ENCODE results near the gene GPRC5D. TPM values are rescaled to one million over a fixed set of nuclear protein-coding genes. Genes with fewer than 3 reads are reported as not detected.

Gene GPRC5D
- total RNA-seq, 4 donors from 2014 or later, result 2.2 to 97.6 (median 13.4) TPM; not detected in 1

- H3K4me1 ChIP-seq, result peaks cover 7% of the 10 kb centered on the region
- DNase-seq (ENCODE audit: low spot score in 2 of 2), result no peak
- TF ChIP-seq POLR2A (IDR thresholded peaks at IDR 0.05) (no peak), CTCF (IDR thresholded peaks at IDR 0.05) (no peak), EP300 (IDR thresholded peaks at IDR 0.05) (no peak), POLR2AphosphoS5 (IDR thresholded peaks at IDR 0.05) (no peak)
- H3K9me3 ChIP-seq, result no peaks in the 10 kb centered on the region
- H3K27me3 ChIP-seq, result no peaks in the 10 kb centered on the region
- no peak overlapping the region for H3K27ac ChIP-seq
- H3K4me3 ChIP-seq, result no peak overlapping the region
- H3K36me3 ChIP-seq, result peaks cover 48% of the 10 kb centered on the region
- WGBS, result 75% methylated on average over 10 of the region's 10 CpGs
These were observed 34.9 kb upstream of the GPRC5D start for GRCh38 chr12:12986775-12987331.

DNA sequence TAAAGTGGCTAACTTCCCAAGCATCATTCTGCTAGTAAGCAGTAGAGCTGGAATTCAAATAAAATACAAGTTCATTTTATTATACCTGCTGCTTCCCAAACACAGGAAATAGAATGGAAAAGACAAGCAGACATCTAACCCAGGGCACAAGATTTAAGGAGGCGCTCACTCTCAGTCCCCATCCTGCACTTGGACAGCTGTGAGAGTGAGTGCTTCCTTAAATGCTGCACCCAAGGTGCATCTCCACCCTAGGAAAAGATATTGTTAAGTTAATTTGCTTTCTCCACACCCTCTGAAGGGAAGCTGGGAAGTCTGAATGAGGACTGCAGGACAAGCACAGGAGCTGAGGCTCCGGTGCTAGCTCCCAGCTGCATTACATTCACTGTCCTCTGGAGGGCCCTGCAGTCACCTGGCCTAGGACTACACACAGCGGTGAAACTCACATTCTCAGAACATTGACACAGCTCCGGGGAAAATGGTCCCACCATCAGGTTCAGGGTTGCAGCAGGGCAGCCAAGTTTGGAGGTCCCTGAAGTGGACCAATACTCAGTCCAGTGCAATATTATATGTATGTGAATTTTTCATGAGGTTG is 33.9 kb upstream of the GPRC5D start:
- no peaks in the 10 kb centered on the region for H3K27me3 ChIP-seq
- no peaks in the 10 kb centered on the region for H3K4me1 ChIP-seq
- H3K27ac ChIP-seq, result no peak overlapping the region
- no peak overlapping the region for H3K4me3 ChIP-seq
- 92% methylated on average over 4 of the region's 4 CpGs for WGBS
- peaks cover 55% of the 10 kb centered on the region for H3K36me3 ChIP-seq
- no peak for DNase-seq (ENCODE audit: low spot score in 2 of 2)
- no peaks in the 10 kb centered on the region for H3K9me3 ChIP-seq
- TF ChIP-seq CTCF (IDR thresholded peaks at IDR 0.05) (peak; percentile 27 to 50), EP300 (IDR thresholded peaks at IDR 0.05) (no peak)

- Histone ChIP-seq H3K36me3 (peaks cover 57% of the 10 kb centered on the region), H3K9me3 (no peaks in the 10 kb centered on the region), H3K27ac (no peak overlapping the region), H3K27me3 (no peaks in the 10 kb centered on the region), H3K4me3 (no peak overlapping the region), H3K4me1 (peaks cover 10% of the 10 kb centered on the region)
- no peak for DNase-seq (ENCODE audit: low spot score in 2 of 2)
- no peak for TF ChIP-seq CTCF (IDR thresholded peaks at IDR 0.05)
- no peak for TF ChIP-seq POLR2A (IDR thresholded peaks at IDR 0.05)
- TF ChIP-seq EP300 (IDR thresholded peaks at IDR 0.05), result no peak
- no peak for TF ChIP-seq POLR2AphosphoS5 (IDR thresholded peaks at IDR 0.05)
- WGBS, result 93% methylated on average over 5 of the region's 5 CpGs
These were observed 32.2 kb upstream of the GPRC5D start for GRCh38 chr12:12984149-12984548.

DNA sequence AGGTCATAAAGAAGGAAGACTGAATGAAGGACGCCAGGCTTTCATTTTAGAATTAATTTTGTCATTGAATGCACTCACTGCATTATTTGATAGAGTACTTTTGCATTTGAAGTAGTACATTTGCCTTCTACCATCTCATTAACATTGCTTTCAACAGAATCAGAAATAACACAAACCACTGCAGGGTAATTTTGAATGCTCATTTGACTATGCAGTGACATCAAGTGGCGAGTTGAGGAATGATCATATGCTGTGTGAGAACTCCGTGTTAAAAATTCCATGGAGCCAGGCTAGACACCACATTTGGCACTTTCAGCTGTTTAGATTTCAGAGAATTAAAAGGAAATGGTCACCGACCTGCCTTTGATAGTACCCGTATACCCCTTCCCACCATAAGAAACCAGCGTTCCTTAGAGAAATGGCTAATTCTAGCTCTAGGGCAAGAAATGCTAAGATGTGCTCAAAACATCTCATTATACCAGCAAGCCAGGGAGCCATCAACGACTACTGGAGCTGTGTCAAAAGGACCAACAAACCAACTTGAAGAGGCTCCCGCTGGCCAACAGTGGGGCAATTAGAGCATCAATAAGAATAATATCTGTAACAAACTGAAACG is 31.6 kb upstream of the GPRC5D start:
- no peak overlapping the region for H3K4me3 ChIP-seq
- TF ChIP-seq POLR2A (IDR thresholded peaks at IDR 0.05) (no peak), POLR2AphosphoS5 (IDR thresholded peaks at IDR 0.05) (no peak), CTCF (IDR thresholded peaks at IDR 0.05) (peak; percentile 32 to 45), EP300 (IDR thresholded peaks at IDR 0.05) (no peak)
- DNase-seq (ENCODE audit: low spot score in 2 of 2), result no peak
- no peak overlapping the region for H3K27ac ChIP-seq
- no peaks in the 10 kb centered on the region for H3K9me3 ChIP-seq
- no peaks in the 10 kb centered on the region for H3K27me3 ChIP-seq
- H3K4me1 ChIP-seq, result peaks cover 12% of the 10 kb centered on the region
- 64% methylated on average over 9 of the region's 9 CpGs for WGBS
- H3K36me3 ChIP-seq, result peaks cover 51% of the 10 kb centered on the region

- no peaks in the 10 kb centered on the region for H3K9me3 ChIP-seq
- peaks cover 12% of the 10 kb centered on the region for H3K4me1 ChIP-seq
- H3K27me3 ChIP-seq, result no peaks in the 10 kb centered on the region
- no peak overlapping the region for H3K4me3 ChIP-seq
- no peak for DNase-seq (ENCODE audit: low spot score in 2 of 2)
- TF ChIP-seq CTCF (IDR thresholded peaks at IDR 0.05) (no peak), POLR2A (IDR thresholded peaks at IDR 0.05) (no peak)
- no peak overlapping the region for H3K27ac ChIP-seq
- H3K36me3 ChIP-seq, result peaks cover 45% of the 10 kb centered on the region
- 97% methylated on average over 2 of the region's 2 CpGs for WGBS
These were observed 30.4 kb upstream of the GPRC5D start for GRCh38 chr12:12982331-12982730.
